Stimulated activated CD4-positive, alpha-beta T cell treated with anti-CD3 and anti-CD28 coated beads, Interleukin-1b, Interleukin-23, amount 100 ng/mL, for 24 hours (primary cell): ENCODE results near the gene IFI27L2.

Experiments
- DNase-seq, 4 experiments: peaks; one replicate each; pipeline ENCODE4 v3.0.0-alpha.2; 2020; ENCODE audit warnings: low read depth in 4 of 4, low spot score in 1 of 4

The IFI27L2 gene

GRCh38 chr14:94103554-94104150 is 25.8 kb downstream of the IFI27L2 start:
- DNase-seq: no peak

- DNase-seq: no peak
These were observed 26.5 kb downstream of the IFI27L2 start for GRCh38 chr14:94102768-94103482.

- no peak for DNase-seq
These were observed 27.7 kb downstream of the IFI27L2 start for GRCh38 chr14:94101748-94102147.

- DNase-seq: no peak
These were observed 28.6 kb downstream of the IFI27L2 start for GRCh38 chr14:94100847-94101246.

- DNase-seq: no peak
These were observed 30.4 kb downstream of the IFI27L2 start for GRCh38 chr14:94099006-94099405.

GRCh38 chr14:94098326-94098992 is 30.9 kb downstream of the IFI27L2 start:
- DNase-seq: no peak

- DNase-seq: no peak
These were observed 32.3 kb downstream of the IFI27L2 start for GRCh38 chr14:94097091-94097490.

GRCh38 chr14:94093418-94093817 is 36.0 kb downstream of the IFI27L2 start:
- DNase-seq: no peak

GRCh38 chr14:94089479-94089878 is 39.9 kb downstream of the IFI27L2 start:
- DNase-seq: no peak

GRCh38 chr14:94088516-94088915 is 40.9 kb downstream of the IFI27L2 start:
- no peak for DNase-seq

GRCh38 chr14:94087891-94088290 is 41.5 kb downstream of the IFI27L2 start:
- DNase-seq: no peak

GRCh38 chr14:94081386-94081820 is 48.0 kb downstream of the IFI27L2 start:
- DNase-seq: no peak

GRCh38 chr14:94080621-94081385 is 48.6 kb downstream of the IFI27L2 start, which contains the start of the genes DDX24 and IFI27L1:
TSS of gene DDX24 (minus strand) at chr14:94081202. CDS start at chr14:94079742, 1,460 bp downstream.
TSS of gene IFI27L1 (plus strand) at chr14:94081310. CDS start at chr14:94096938, 15,628 bp downstream.
- DNase-seq: peak; percentile 87 to 95 (median 90)

- DNase-seq: no peak
These were observed 49.3 kb downstream of the IFI27L2 start for GRCh38 chr14:94079891-94080620.

GRCh38 chr14:94077823-94078222 is 51.6 kb downstream of the IFI27L2 start:
- DNase-seq: no peak
